GM21390 (cell line): ENCODE data around the gene PRKCI.
A peak's percentile ranks its signal among the peaks of the same experiment; 100 is the strongest.
"Not testable (repeated sequence)": the region's sequence is repeated elsewhere in the genome, so short reads cannot be mapped to it uniquely, and the experiment has no call there.

Experiments
- ATAC-seq: cut with Tn5 transposase; IDR thresholded peaks from one replicate; pipeline ENCODE4 v1.9.1; 2021; ENCODE audit not compliant: unreplicated experiment

PRKCI gene

DNA sequence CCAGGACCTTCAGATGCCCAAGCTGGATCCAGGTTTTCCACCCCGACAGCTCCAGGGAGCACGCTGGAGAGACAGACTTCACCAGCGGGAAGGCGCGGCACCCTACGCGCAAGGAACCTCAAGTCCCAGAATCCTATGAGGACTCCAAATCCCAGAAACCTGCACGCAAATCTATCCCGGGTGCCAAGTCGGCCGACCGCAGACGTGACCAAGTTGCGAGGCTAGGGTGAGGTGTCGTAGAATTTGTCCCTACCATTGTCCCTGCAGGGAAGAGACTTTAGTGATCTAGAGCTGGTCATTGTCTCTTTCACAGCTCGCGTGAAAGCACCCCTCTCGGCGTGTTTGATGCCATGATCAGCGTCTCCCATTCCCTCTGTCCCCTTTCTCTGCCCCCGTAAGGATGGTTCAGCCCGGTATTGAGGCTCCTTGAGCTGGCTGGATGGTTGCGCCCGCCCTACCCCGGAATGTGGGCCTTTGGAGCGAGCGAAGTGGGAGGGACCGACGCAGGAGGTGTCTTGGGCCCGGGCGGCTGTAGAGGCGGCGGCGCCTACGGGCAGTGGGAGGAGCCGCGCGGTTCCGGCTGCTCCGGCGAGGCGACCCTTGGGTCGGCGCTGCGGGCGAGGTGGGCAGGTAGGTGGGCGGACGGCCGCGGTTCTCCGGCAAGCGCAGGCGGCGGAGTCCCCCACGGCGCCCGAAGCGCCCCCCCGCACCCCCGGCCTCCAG is at the start of gene PRKCI:
TSS of gene PRKCI (plus strand) at position 501 of the 723 bp plus-strand sequence. CDS start 246 bp downstream, outside the sequence.
- ATAC-seq = peak; percentile 96

DNA sequence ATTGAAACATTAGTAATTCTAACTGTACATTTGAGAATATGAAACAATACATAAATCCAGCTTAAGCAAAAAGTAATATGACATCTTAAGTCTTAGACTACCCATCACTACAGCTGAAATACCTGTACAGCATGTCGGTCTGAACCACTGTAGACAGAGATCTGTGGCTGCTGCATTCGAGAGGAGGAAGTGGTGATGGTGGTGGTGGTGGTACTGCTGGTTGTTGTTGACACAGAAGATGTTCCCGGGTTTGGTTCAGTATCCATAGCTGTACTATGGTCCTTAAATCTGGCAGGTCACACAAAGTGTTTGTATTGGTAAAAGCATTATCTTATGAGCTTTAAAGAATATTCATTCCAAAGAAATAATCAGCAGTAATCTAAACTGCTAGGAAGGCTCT is 43.6 kb upstream of the PRKCI start:
- ATAC-seq = no peak

DNA sequence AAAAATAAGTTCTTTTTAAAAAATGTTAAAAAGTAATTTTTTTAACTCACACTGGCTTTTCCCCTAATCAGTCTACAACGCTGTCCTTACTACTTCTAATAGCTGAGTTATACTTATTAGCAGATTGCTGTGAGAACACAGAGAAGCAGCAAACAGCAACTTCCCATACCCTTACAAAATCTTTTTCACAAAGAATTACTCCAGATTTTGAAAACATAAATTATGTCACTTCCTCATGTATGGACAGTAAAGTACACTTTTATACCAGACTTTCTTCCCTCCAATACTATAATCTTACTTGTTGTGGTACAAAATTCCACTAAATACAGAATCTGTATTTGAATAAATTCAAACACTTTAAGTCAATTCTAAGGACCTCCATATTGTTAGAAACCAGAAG is 42.8 kb upstream of the PRKCI start:
- no peak for ATAC-seq

DNA sequence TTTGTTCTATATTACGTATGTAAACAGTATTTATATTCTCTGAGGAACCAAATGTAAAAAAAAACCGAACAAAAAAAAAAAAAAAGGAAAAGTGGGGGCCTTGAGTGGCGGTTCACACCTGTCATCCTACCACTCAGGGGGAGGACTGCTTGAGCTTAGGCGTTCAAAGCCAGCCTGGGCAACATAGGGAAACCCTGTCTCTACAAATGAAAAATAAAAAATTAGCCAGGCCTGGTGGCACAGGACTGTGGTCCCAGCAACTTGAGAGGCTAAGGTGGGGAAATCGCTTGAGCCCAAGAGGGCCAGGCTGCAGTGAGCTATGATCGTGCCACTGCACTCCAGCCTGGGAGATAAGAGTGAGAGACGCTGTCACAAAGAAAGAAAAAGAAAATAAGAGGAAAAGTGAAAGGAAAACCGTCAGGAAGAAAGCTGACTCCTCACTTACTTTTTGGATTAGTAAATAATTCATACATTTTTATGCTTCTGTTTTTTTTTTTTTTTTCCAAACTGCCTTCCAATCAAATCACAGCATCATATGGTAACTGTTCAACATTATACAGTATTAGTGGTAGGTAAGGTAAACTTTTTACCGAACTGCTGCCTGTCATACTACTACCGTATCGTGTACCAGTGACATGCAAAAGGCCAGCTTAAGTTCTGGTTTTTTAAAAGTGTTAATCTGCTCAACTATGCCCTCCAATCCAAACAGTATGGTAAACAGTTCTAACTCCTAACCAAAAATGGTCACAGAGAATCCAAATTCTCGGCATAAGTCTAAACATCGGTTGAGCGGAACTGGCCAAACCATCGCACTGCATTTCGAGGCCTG is 41.9 kb upstream of the PRKCI start:
- ATAC-seq = peak; percentile 31

DNA sequence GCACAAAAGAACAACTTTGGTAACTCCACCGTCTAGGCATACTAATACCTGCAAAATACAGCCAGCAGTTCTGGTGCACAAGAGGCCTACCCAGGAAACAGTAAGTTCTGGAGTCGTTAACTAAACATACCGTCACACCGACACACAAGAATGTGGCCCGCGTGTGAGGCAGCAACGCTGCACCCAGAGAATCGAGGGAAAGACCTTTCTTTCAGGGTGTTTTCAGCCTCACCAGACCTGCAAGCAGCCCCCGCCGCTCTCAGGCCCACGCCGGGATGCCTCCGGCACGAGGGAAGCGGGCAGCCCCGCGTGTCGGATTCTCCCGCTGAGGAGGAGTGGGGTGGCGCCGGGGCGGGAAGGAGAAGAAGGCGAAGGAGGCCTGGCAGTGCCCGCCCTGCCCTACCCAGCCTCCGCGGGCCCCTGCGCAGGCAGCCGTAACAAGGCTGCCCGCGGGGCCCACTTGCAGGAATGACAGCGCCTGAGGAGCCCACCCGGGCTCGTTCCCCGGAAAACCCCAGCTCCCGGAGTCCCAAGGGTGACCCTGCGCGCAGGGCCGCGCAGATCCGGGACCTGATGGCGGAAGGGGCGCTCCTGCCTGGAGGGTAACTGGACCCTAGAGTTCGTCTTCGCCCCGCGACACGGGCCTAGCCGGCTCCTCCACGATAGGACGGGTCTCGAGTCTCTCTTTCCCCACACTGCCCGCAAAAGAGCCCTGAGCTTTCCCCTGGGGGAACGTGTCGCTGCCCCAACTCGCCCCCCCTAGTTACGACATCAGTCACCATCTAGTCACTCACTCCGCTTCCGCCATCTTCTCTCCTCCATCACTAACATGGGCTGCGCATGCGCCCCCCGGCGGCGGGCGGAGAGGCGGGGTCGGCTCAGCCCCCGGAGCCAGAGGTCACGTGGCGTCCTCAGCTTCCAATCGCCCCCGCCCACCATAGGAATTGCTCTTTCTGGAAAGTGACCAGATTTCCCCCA is 41.0 kb upstream of the PRKCI start, which contains the start of gene PHC3:
TSS of gene PHC3 (minus strand) at position 826 of the 978 bp plus-strand sequence. CDS start at position 808, 18 bp downstream.
- peak; percentile 66 for ATAC-seq

DNA sequence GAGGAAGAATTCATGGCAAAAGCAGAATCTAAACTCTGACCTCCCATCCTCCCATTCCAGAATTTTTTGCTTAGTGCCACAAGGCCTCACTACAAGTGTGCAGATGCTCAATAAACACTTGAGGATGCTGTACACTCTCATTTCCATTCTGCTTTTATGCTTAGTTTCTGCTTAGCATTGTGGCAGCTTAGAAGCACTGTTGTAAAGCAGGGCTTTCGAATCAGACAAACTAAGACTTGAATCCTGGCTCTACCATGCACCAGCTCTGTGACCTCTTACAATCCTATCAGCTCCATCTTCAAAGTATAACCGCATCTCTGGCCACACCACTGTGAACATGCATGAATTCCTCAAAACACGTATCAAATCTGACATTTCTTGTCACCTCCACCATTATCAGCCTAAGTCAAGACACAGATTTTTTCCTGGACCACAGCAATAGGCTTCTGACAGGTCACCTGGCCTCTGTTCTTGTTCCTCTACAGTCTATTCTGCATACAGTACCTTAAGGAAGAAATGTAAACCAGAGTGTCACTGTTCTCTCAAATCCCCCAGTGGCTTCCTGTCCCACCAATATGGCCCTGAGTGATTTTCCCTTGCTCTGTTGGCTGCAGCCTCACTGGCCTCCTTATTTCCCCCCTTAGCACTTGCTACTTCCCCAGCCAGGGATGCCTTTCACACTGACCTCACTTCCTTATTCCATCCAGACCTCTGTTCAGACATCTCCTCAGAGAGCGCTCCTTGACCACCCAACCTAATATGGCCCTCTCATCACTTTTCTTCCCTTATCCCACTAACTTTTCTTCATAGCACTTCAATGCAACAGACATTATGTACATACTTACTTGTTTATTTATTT is 32.6 kb upstream of the PRKCI start:
- ATAC-seq = peak; percentile 34

DNA sequence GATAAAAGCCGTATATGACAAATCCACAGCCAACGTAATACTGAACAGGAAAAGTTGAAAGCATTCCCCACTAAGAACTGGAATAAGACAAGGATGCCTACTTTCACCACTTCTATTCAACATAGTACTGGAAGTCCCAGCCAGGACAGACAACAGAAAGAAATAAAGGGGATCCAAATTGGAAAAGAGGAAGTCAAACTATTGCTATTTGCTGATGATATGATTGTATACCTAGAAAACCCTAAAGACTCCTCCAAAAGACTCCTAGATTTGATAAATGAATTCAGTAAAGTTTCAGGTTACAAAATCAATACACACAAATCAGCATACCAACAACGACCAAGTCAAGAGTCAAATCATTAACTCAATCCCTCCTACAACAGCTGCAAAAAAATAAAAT is 26.5 kb upstream of the PRKCI start:
- not testable (repeated sequence) for ATAC-seq

DNA sequence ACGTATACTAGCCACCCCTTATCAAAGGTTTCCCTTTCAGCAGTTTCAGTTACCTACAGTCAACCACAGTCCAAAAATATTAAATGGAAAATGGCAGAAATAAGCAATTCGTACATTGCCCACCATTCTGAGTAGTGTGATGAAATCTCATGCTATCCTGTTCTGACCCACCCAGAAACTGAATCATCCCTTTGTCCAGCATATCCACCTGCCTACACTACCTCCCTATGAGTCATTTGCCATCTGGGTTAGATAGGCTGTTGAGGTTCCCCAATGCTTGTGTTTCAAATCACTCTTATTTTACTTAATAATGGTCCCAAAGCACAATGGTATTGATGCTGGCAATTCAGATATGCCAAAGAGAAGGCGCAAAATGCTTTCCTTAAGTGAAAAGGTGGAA is 25.4 kb upstream of the PRKCI start:
- no peak for ATAC-seq

DNA sequence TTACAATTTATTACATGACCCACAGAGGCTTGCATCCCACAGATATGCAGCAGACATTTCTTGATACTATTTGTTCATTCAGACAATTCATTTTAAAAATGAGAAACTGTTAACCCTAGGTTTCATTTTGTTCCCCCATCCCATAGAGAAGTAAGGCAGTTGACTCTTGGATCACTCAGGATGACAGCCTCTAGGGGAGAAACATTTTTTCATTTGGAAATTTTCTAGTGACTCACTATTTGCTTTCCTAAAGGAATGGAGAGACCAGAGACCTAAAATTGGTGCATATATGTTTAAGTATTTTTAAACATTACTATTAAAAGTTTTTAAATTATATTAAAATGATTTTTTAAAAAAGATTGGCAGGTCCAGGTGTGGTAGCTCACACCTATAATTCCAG is 21.2 kb upstream of the PRKCI start:
- ATAC-seq = no peak

DNA sequence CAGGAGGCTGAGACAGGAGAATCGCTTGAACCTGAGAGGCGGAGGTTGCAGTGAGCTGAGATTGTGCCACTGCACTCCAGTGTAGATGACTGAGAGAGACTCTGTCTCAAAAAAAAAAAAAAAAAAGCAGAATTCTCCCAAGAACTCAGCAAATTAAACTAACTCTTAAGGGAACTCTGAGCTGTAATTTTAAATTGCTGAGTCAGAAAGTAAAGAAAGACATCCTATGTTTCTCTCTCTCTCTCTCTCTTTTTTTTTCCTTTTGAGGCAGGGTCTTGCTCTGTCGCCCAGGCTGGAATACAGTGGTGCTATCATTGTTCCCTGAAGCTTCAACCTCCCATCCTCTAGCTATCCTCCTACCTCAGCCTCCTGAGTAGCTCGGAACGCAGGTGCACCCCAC is 20.7 kb upstream of the PRKCI start:
- ATAC-seq = no peak

DNA sequence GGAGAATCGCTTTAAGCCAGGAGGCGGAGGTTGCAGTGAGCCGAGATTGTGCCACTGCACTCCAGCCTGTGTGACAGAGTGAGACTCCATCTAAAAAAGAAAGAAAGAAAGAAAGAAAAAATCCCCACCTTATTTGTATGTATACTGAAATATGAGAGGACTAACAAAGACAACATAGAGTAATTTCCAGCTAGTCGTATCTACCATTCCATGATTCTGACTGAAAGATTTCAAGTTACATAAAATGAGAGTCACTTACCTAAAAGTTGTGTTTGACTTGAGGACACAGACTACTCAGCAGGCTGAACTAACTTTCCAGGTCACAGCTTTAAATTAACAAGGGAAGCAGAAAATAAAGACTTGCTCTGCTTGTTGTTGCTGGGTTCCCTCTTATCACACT is 18.8 kb upstream of the PRKCI start:
- no peak for ATAC-seq

DNA sequence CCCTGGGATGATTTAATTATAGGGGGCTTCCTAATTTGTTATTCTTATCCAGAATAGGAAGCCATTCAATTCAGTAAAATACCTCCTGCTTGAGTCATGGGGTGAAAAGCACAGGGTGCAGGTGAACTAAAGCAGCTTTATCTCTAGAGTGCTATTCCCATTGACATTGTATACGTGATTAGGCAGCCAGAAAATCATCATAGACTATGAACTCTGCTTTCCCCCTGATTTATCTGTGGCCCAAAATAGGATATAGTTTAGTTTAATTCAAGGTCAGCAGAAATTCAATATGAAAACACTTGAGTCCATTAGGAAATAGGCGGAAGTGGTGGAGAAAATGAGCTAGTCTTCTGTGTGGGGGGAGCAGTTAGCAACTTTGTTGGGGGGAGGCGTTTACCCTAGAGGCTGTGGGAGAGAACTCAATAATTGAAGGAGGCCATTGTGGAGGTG is 18.2 kb upstream of the PRKCI start:
- no peak for ATAC-seq

DNA sequence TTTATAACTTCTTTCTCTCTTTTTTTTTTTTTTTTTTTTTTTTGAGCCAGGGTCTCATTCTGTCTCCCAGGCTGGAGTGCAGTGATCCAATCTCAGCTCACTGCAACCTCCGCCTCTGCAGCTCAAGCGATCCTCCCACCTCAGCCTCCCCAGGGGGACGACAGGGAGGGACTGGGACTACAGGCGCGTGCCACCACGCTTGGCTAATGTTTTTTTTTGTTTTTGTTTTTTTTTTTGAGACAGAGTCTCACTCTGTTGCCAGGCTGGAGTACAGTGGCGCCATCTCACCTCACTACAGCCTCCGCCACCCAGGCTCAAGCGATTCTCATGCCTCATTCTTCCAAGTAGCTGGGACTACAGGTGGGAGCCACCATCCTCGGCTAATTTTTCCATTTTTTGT is 17.7 kb upstream of the PRKCI start:
- ATAC-seq = no peak

DNA sequence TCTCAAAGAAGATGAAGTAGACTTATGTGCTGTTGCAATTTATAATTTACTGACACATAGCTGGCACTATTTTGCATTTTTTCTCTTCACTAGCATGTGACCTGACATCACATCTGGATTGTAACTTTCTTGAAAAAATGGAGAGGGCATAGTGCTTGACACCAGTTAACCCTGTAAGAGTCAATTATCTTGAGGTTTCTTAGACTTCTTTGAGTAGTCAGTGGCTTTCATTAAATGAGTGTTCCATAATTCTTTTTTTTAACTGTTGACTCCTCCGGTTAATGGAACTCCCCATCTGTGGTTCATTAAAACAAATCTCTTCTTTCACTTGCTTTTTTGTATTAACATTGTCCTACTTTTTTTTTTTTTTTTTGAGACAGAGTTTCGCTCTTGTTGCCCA is 16.9 kb upstream of the PRKCI start:
- ATAC-seq = peak; percentile 58

DNA sequence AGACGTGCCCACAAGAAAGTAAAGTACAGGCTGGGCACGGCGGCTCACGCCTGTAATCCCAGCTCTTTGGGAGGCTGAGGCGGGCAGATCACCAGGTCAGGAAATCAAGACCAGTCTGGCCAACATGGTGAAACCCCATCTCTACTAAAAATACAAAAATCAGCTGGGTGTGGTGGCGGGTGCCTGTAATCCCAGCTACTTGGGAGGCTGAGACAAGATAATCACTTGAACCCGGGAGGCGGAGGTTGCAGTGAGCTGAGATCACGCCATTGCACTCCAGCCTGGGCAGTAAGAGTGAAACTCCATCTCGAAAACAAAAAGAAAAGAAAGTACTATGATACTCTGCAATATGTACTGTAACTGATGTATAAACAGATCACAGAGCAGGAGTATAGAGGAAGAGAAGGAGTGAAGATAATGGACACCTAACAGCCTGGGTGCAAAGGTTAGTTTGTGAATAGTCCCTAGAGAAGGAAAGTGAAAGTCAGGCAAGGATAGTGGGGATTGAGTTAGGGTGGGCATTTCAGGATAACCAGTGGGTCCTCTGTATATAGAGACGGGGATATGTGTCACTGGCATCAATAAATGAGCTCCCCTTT is 16.0 kb upstream of the PRKCI start:
- not testable (repeated sequence) for ATAC-seq

DNA sequence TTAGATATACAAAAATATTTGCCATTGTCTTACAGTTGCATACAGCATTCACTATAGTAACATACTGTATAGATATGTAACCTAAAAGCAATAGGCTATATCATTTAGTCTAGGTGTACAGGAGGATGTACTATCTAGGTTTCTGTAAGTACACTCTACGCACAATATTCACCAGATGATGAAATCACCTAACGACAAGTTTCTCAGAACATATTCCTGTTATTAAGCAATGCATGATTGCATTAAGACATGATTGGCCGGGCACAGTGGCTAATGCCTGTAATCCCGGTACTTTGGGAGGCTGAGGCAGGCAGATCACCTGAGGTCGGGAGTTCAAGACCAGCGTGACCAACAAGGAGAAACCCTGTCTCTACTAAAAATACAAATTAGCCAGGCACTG is 14.5 kb upstream of the PRKCI start:
- no peak for ATAC-seq

DNA sequence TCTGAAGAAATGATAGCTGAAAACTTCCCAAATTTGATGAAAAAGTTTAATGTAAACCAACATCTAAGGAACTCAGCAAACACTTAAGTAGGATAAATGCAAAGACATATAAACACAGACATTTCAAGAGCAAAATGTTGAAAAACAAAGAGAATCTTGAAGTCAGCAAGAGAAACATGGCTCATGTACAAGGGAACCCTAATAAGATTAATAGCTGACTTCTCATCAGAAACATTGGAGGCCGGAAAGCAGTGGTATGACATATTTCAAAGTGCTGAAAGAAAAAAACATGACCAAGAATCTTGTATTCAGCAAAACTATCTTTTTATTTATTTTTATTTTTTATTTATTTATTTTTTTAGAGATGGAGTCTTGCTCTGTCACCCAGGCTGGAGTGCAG is 10.6 kb upstream of the PRKCI start:
- ATAC-seq = no peak

DNA sequence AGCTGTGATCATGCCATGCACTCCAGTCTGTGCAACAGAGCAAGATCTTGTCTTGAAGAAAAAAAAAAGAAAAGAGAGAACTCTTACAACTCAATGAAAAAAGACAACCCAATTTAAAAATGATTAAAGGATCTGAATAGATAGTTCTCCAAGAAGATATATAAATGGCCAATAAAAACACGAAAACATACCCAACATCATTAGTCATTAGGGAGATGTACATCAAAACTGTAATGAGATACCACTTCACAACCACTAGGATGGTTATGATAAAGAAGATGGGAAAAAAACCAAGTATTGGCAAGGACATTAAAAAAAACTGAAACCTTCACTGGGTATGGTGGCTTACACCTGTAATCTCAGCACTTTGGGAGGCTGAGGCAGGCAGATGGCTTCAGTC is 2.4 kb upstream of the PRKCI start:
- no peak for ATAC-seq

DNA sequence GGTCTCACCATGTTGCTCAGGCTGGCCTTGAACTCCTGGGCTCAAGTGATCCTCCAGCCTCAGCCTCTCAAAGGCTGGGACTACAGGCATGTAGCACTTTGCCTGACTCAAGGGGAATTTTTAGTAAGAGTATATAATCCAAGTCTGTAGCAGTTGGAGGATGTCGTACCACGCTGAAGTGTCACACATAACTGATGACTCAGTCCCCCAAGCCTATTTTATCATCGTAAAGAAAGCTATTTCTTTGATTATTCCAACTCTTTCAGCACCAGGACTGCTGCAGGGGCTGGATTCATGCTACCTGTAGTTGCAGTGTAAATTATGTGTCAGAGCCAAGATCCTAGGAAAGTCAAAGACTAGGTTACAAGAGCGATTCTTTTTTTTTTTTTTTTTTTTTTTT is 1.4 kb upstream of the PRKCI start:
- no peak for ATAC-seq
